Measurements from ENCODE around the gene BAAT. TPM values are rescaled to one million over a fixed set of nuclear protein-coding genes. Genes with fewer than 3 reads are reported as not detected.

BAAT gene
- total and polyA plus RNA-seq, 2 donors, result 0.06 TPM; not detected in 1

Small RNA genes lying within 50 kb of the gene (small RNA-seq; reads per million reads assigned to genes)
- not detected for gene RF00322

Other genes with a start within 250 kb of the BAAT start
- 26.6 TPM for gene MRPL50, start 13.6 kb upstream of the BAAT start, total RNA-seq
- gene MRPL50, start 13.6 kb upstream of the BAAT start, polyA plus RNA-seq, result 8.3 TPM
- gene ZNF189, start 13.8 kb upstream of the BAAT start, total RNA-seq, result 48.3 TPM
- 9.6 TPM for gene ZNF189, start 13.8 kb upstream of the BAAT start, polyA plus RNA-seq
- not detected for gene ALDOB, start 50.8 kb upstream of the BAAT start, total RNA-seq
- 1.2 TPM for gene ALDOB, start 50.8 kb upstream of the BAAT start, polyA plus RNA-seq
- 33.2 TPM for gene RNF20, start 148.8 kb upstream of the BAAT start, total RNA-seq
- gene RNF20, start 148.8 kb upstream of the BAAT start, polyA plus RNA-seq, result 28.6 TPM
- gene PPP3R2, start 210.0 kb upstream of the BAAT start, total RNA-seq, result 0.21 TPM
- gene PPP3R2, start 210.0 kb upstream of the BAAT start, polyA plus RNA-seq, result not detected

Measured in urinary bladder (tissue), 2 donors.